Measurements from ENCODE around the gene NETO2.

- TF ChIP-seq, protein P1, sequence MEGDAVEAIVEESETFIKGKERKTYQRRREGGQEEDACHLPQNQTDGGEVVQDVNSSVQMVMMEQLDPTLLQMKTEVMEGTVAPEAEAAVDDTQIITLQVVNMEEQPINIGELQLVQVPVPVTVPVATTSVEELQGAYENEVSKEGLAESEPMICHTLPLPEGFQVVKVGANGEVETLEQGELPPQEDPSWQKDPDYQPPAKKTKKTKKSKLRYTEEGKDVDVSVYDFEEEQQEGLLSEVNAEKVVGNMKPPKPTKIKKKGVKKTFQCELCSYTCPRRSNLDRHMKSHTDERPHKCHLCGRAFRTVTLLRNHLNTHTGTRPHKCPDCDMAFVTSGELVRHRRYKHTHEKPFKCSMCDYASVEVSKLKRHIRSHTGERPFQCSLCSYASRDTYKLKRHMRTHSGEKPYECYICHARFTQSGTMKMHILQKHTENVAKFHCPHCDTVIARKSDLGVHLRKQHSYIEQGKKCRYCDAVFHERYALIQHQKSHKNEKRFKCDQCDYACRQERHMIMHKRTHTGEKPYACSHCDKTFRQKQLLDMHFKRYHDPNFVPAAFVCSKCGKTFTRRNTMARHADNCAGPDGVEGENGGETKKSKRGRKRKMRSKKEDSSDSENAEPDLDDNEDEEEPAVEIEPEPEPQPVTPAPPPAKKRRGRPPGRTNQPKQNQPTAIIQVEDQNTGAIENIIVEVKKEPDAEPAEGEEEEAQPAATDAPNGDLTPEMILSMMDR (IDR thresholded peaks at IDR 0.05 in 2 of 3, conservative IDR thresholded peaks at IDR 0.05 in 1 of 3; ENCODE audit: control insufficient read depth in 2 of 3, extremely low read depth in 1 of 3, insufficient read depth in 1 of 3, low read depth in 3 of 3, low read length in 3 of 3): no peak
- TF ChIP-seq CREB1 (IDR thresholded peaks at IDR 0.05; ENCODE audit: low read depth): no peak
- TF ChIP-seq SP1 (IDR thresholded peaks at IDR 0.05; ENCODE audit: low read depth, low read length): no peak
- no peak for TF ChIP-seq ZBTB33 (IDR thresholded peaks at IDR 0.05)
- no peak for TF ChIP-seq CHD1 (IDR thresholded peaks at IDR 0.05; ENCODE audit: low read depth, low read length)
- TF ChIP-seq YBX1 (IDR thresholded peaks at IDR 0.05): no peak
- TF ChIP-seq HDGF (IDR thresholded peaks at IDR 0.05): no peak
- no peak for TF ChIP-seq ETV6 (conservative IDR thresholded peaks at IDR 0.05 in 1 of 2, IDR thresholded peaks at IDR 0.05 in 1 of 2; ENCODE audit: borderline replicate concordance in 1 of 2, low read depth in 1 of 2)
Measured at GRCh38 chr16:47136099-47136842, 7.5 kb downstream of the NETO2 start.

Data from GM12878 (cell line).